HG02840 (cell line): Measurements from ENCODE around the gene ARHGDIG.

Experiments
- ATAC-seq: cut with Tn5 transposase; IDR thresholded peaks from one replicate; pipeline ENCODE4 v1.9.1; 2021; ENCODE audit warnings: mild to moderate bottlenecking, moderate library complexity, moderate number of reproducible peaks; ENCODE audit not compliant: unreplicated experiment, low FRiP score

Gene ARHGDIG

DNA sequence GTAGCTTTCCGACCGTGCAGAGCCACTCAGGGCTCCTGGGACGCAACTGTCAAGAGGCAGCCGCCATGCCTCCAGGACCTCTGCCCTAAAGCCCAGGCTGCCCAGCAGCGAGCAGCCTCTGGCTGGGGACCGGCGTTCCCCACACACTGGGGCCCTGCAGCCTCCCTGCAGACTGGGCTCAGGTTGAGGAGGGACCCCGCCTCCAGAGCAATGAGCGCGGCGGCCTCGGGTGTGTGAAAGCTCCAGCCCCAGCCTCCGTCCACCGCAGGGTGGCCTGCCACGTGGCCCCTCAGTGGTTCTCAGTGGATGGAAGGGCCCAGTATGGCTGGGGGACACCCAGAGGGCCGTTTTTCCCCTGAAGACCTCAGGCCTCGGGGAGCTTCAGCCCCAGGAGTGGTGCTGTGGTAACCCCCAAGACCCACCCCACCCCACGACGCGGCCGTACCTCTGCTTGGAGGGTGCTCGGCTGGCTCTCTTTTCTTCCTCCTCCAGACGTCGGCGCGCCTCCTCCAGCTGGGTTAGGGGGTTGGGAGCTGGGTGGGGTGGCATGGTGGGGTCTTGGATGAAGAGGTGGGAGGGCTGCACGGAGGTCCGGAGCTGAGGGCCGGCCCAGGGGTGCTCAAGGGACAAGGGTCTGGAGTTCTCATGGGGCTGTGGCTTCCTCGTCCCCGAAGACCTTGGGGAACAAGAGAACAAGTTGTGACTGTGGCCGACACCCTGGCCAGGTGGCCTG lies 12.8 kb downstream of the ARHGDIG start:
- ATAC-seq: no peak

DNA sequence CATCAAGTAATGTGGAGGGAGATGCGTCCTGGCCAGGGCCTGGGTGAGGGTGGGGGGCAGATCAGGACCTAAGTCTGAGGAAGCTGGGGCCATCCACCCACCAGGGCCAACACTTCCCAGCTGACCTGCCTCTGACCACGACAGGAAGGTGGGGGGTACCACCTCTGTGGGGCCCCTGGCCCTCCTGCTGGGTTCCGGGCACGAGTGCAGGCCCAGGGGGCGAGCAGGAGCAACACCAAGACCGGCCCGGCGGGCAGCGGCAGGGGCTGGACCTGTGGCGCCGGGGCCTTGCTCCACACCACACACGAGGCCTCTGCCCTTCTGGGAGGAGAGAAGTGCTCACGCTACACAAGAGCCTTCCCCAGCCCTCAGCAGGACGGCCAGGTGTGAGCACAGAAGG lies 15.9 kb downstream of the ARHGDIG start:
- ATAC-seq: no peak

- ATAC-seq: no peak
These were observed 16.6 kb downstream of the ARHGDIG start for GRCh38 chr16:296806-297510.

DNA sequence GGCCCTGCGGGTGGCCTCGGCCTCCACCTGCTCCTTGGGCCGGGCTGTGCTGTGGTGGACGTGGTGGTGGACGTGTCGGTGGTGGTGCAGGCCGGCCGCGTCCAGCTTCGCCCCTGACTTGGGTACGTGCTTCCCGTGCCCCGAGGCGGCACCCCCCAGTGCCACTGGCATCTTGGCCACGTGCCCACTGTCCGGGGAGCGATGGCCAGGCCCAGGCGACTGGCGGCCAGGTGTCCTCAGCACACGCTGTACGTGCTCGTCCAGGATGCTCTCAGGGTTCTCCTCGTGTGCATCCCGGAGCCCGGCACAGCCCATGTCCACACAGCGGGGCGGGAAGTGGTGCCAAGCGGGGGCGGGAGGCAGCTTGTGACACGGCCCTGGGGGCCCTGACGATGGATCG lies 17.4 kb downstream of the ARHGDIG start:
- no peak for ATAC-seq

DNA sequence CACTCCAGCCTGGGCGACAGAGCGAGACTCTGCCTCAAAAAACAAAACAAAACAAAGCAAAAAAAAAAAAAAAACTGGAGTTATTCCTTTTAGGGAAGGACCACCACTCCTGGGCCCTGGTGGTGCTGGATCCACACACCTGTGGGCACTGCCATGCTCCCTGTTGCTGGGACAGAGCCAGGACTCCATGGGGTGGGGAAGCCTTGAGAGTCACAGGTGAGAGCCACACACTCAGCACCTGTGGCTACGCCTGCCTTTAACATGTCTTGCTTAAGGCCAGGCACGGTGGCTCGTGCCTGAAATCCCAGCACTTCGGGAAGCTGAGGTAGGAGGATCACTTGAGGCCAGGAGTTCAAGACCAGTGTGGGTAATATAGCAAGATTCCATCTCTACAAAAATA lies 20.8 kb downstream of the ARHGDIG start:
- no peak for ATAC-seq

DNA sequence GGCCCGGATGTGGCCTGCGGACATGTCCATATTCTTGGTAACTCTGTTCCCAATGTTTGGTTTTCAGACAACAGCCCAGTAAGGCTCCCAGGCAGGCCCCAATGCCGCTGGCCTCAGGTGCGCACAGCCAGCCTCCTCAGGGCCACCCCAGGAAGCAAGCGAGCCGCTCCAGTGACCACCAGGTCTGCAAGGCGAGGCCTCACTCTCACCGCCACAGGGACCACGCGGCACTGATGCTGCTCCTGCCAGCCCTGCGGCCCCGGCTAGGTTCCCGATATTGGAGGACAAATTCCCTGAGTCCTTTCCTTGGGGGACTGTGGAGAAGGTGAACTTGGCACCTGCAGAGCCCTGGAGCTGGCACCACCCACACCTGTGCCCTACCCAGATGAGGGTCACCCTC lies 21.6 kb downstream of the ARHGDIG start:
- ATAC-seq: no peak

DNA sequence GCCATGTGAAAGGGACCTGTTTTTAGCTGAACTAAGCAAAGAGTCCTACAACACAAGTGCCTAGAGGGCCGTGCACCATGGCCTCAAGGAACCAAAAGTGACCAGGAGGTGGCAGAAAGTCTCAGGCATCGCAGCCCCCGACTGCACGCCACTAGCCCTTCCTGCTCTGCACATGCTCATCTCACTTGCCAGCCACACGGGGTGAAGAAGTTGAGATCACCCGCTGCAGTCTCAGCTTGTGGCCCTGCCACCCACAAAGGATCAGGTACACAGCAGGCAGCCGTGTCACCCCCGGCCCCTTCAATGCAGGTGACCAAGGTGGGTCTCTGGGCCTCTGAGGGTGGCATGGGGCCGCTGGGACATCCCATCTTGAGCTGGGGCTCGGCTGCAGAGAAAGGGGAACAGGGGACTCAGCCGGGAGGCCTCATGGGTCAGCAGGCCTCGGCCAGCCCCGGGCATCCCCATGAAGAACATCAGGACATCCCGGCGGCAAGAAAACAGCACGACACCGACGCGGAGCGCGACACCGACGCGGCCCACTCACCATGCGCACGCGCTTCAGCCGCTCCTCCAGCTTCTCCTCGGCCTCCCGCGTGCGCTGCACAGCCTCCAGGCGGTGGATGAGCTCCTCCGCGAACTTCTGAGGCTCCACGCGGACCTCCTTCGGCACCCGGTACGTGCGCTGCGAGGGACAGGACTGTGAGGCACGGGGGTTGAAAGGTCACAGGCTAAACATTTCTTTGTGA lies 23.5 kb downstream of the ARHGDIG start:
- no peak for ATAC-seq

GRCh38 chr16:305916-306626 lies 25.7 kb downstream of the ARHGDIG start:
- no peak for ATAC-seq

DNA sequence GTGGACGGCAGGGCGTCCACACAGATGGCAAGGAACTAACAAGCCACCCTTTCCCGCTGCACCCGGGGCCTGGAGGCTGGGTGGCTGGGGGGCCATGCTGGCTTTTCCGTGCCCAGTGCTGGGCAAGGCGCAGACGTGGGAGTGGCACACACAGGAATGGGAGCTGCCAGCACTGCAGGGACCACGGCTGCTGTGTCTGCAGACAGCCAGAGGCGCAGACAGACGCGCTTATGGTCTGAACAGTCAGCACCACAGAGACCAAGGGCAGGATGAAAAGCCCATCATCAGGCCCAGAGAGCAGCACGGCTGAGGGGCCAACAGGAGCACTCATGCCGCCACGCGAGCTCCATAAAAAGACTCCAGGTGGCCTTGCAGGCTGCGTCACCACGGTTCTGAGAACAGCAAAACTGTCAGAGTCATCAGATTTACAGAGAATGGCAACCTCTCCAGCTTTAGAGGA lies 26.6 kb downstream of the ARHGDIG start:
- no peak for ATAC-seq

- no peak for ATAC-seq
These were observed 27.4 kb downstream of the ARHGDIG start for GRCh38 chr16:307691-308312.

DNA sequence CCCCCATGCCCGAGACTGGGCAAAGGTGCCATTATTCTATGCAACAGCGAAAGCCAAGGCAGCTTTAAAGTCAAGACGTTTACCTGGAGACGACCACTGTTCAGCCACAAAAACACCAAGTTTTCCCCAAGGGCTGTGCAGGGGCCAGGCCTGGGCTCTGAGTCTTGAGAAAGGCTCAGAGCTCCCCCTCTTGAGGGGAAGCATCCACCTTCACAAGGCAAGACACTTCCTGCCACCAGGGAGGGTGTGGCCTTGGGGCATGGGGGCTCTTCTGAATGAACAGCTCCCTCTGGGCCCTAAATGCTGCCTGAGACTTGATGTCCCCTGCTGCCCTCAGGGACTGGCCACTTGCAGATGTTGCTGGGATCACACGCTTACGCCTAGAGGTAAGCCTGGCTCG lies 29.1 kb downstream of the ARHGDIG start:
- ATAC-seq: no peak

DNA sequence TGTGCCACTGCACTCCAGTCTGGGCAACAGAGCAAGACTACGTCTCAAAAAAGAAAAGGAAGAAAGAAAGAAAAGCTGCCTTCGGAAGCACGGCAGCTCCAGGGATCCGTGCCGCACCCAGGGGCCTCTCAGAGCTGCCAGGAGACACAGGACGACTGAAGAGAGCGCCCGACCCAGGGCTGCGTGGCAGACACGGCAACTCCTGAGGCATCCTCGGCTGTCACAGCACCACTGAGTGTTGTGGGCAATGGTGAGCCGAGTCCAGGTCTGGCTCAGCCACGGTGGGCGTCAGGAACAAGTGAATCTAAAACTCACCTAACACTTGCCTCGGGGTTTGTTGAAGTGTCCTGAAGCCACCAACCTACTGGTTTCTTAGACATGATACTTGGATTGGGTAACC lies 31.3 kb downstream of the ARHGDIG start:
- ATAC-seq: no peak

GRCh38 chr16:314351-314750 lies 34.0 kb downstream of the ARHGDIG start:
- no peak for ATAC-seq

- no peak for ATAC-seq
These were observed 34.5 kb downstream of the ARHGDIG start for GRCh38 chr16:314795-315299.

GRCh38 chr16:316741-317464 lies 36.5 kb downstream of the ARHGDIG start:
- no peak for ATAC-seq

GRCh38 chr16:317583-317982 lies 37.2 kb downstream of the ARHGDIG start:
- no peak for ATAC-seq

DNA sequence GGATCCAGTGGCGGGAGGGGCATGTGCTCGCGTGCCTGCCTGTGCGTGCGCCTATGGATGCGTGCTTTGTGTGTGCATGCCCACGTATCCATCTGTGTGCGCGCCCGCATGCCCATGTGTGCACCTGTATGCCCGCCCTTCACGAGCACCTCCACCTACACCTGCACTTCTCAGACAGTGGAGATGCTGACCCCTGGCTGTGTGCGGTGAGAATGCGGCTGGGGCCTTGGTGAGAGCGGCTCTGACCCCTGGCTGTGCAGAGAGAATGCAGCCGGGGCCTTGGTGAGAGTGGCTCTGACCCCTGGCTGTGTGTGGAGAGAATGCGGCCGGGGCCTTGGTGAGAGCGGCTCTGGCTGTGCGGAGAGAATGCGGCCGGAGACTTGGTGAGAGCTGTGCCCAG lies 38.2 kb downstream of the ARHGDIG start:
- ATAC-seq: no peak

DNA sequence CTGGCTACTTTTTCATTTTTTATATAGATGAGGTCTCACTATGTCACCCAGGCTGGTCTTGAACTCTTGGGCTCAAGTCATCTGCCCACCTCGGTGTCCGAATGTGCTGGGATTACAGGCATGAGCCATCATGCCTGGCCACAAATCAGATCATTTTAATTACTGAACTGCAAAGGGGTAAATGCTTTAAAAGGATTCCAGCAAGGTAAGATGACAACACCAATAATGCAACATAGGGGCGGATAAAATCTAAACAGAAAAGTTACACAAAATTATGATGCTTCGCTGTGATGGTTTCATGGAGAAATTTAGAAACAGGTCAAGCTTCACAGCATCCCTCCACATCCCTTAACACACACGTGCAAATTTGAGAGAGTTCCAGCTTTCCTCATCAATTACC lies 39.8 kb downstream of the ARHGDIG start:
- ATAC-seq: no peak

GRCh38 chr16:321532-321931 lies 41.1 kb downstream of the ARHGDIG start:
- ATAC-seq: no peak
